T-helper 2 cell treated with Interferon-gamma antibody and Interleukin-4, amounts not matched to agents 100 ng/mL and 5 ng/mL, for 36 hours (primary cell): ENCODE measurements around the gene ELOVL5. TPM values are rescaled to one million over a fixed set of nuclear protein-coding genes. Genes with fewer than 3 reads are reported as not detected.

ENCODE experiments used
- intact Hi-C: fragments of 100-400 bp; cut with micrococcal nuclease; formaldehyde crosslinking; loops from one replicate; pipeline ENCODE4 v1.15.1; 2023
- total RNA-seq: library from RNA; stranded (reverse); gene quantifications from 2 replicates; pipeline ENCODE4 v1.2.3, GENCODE V29; 2022

Gene ELOVL5
- total RNA-seq, 1 donor from 2014 or later: 121 TPM

GRCh38 chr6:53250176-53251032, 98.3 kb downstream of the ELOVL5 start:
- intact Hi-C loops: no loop called here

GRCh38 chr6:53246924-53247323, 101.8 kb downstream of the ELOVL5 start:
- intact Hi-C loops: loop anchor here (10.0 kb wide), 1 partner anchor 62 kb away; no protein-coding TSS in a partner anchor

GRCh38 chr6:53244958-53245357, 103.8 kb downstream of the ELOVL5 start:
- intact Hi-C loops: loop anchor here (10.0 kb wide), 1 partner anchor 60 kb away; no protein-coding TSS in a partner anchor

GRCh38 chr6:53244399-53244931, 104.3 kb downstream of the ELOVL5 start:
- intact Hi-C loops: loop anchor here (10.0 kb wide), 1 partner anchor 60 kb away; no protein-coding TSS in a partner anchor

GRCh38 chr6:53241938-53242337, 106.8 kb downstream of the ELOVL5 start:
- intact Hi-C loops: loop anchor here (10.0 kb wide), 1 partner anchor 57 kb away; no protein-coding TSS in a partner anchor

GRCh38 chr6:53240761-53241160, 108.0 kb downstream of the ELOVL5 start:
- intact Hi-C loops: loop anchor here (10.0 kb wide), 1 partner anchor 56 kb away; no protein-coding TSS in a partner anchor

GRCh38 chr6:53240139-53240538, 108.6 kb downstream of the ELOVL5 start:
- intact Hi-C loops: loop anchor here (10.0 kb wide), 1 partner anchor 55 kb away; no protein-coding TSS in a partner anchor

- intact Hi-C loops: no loop called here
Measured at GRCh38 chr6:53239526-53239925, 109.2 kb downstream of the ELOVL5 start.

GRCh38 chr6:53238311-53238710, 110.4 kb downstream of the ELOVL5 start:
- intact Hi-C loops: no loop called here

- intact Hi-C loops: no loop called here
Measured at GRCh38 chr6:53236241-53236640, 112.5 kb downstream of the ELOVL5 start.

- intact Hi-C loops: no loop called here
Measured at GRCh38 chr6:53235508-53235907, 113.2 kb downstream of the ELOVL5 start.

- intact Hi-C loops: no loop called here
Measured at GRCh38 chr6:53233309-53233708, 115.4 kb downstream of the ELOVL5 start.

GRCh38 chr6:53230775-53231467, 117.8 kb downstream of the ELOVL5 start:
- intact Hi-C loops: no loop called here

- intact Hi-C loops: no loop called here
Measured at GRCh38 chr6:53227847-53228246, 120.9 kb downstream of the ELOVL5 start.

- intact Hi-C loops: no loop called here
Measured at GRCh38 chr6:53220605-53221004, 128.1 kb downstream of the ELOVL5 start.

Other genes with a start within 250 kb of the ELOVL5 start
- gene GCM1, start 200.1 kb downstream of the ELOVL5 start, total RNA-seq: 0.11 TPM in 1 of 2 replicates, not detected in the other
- gene GCLC, start 196.2 kb upstream of the ELOVL5 start, total RNA-seq: 34.7 and 37.4 TPM in 2 replicates